ENCODE data around the gene SPPL2C.

DNA sequence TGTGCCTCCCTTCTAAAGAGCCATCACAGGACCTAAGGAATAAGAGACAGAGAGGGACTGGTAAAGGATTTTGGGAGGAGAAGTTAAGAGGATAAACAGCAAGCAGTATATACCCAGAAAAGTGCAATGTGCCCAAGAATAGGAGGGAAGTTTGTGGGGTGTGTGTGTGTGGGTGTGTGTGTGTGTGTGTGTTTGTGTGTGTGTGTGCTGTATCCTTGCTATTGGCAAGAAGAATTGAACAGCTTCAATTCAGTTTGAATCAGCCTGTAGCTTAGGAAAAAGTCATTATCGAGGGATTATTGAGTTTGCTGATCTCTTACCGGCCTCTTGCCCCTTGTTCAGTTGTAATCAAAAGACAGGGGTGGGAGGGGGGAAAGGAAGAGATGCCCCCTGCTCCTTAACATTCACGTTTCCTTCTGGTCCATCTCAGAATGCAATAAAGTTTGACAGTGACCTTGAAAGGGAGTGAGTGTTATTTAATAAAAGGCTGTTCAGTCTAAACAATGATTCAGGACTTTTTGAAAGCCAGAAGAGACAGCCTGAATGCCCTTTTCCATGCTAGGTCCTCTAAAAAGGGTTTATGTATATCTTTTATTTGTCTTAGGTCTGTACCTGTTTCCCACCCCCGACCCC is 25.8 kb downstream of the SPPL2C start:
- TF ChIP-seq CTCF (IDR thresholded peaks at IDR 0.05) (no peak), POLR2A (IDR thresholded peaks at IDR 0.05) (no peak)
